Tibial artery (tissue), 4 donors: ENCODE data around the gene DISP3.
"Not testable (repeated sequence)": the region's sequence is repeated elsewhere in the genome, so short reads cannot be mapped to it uniquely, and the experiment has no call there.

Experiments
- DNase-seq, 2 donors: peaks; one replicate each; pipeline ENCODE4 v3.0.0-alpha.2; 2019
- H3K27ac ChIP-seq, 2 donors: fragments of 200-600 bp; sonication (generic) in 1 of 2; 1 replicate in 1 of 2; 2 replicates in 1 of 2; pipeline ENCODE4 v1.5.1; 2018 to 2019; ENCODE audit warnings: mild to moderate bottlenecking in 1 of 2
- H3K27me3 ChIP-seq, 2 donors: fragments of 200-600 bp; sonication (generic) in 1 of 2; one replicate each; pipeline versions ENCODE4 v1.5.1 to v1.6.0; 2016 to 2019
- H3K36me3 ChIP-seq, 3 donors: fragments of 200-600 bp; sonication (generic) in 2 of 3; one replicate each; pipeline ENCODE4 v1.5.1; 2016 to 2019; ENCODE audit warnings: mild to moderate bottlenecking in 2 of 3
- H3K4me1 ChIP-seq, 4 donors: fragments of 200-600 bp; sonication (generic) in 2 of 4; 1 replicate in 3 of 4; 2 replicates in 1 of 4; pipeline ENCODE4 v1.5.1; 2016 to 2019
- H3K4me3 ChIP-seq, 2 donors: fragments of 200-600 bp; sonication (generic) in 1 of 2; 1 replicate in 1 of 2; 2 replicates in 1 of 2; pipeline ENCODE4 v1.5.1; 2018 to 2019; ENCODE audit warnings: mild to moderate bottlenecking in 2 of 2
- H3K9me3 ChIP-seq, 3 donors: fragments of 200-600 bp; sonication (generic) in 1 of 3; one replicate each; pipeline ENCODE4 v1.5.1; 2016 to 2019
- CTCF ChIP-seq, 2 experiments: fragments of 200-600 bp in 1 of 2; fragments of 450-650 bp in 1 of 2; IDR thresholded peaks; one replicate each; pipeline ENCODE4 v1.5.1; 2017 to 2019; ENCODE audit warnings: antibody characterized with exemption in 2 of 2, mild to moderate bottlenecking in 1 of 2, moderate library complexity in 1 of 2
- intact Hi-C: fragments of 100-400 bp; cut with DNase I; formaldehyde crosslinking; loops from one replicate; pipeline ENCODE4 v1.15.0; 2023; ENCODE audit warnings: low total_unique reads

Gene DISP3

GRCh38 chr1:11579506-11579905, 100.6 kb downstream of the DISP3 start:
- H3K27me3 ChIP-seq: peaks cover 0 to 50% of the 10 kb centered on the region in 2 donors
- H3K4me1 ChIP-seq: no peaks in the 10 kb centered on the region
- no peak for TF ChIP-seq CTCF (IDR thresholded peaks at IDR 0.05)
- no peak overlapping the region for H3K4me3 ChIP-seq
- no peaks in the 10 kb centered on the region for H3K36me3 ChIP-seq
- no peak for DNase-seq
- H3K27ac ChIP-seq: no peak overlapping the region
- no peaks in the 10 kb centered on the region for H3K9me3 ChIP-seq
- intact Hi-C loops: no loop called here

GRCh38 chr1:11580049-11580448, 101.1 kb downstream of the DISP3 start:
- H3K27ac ChIP-seq, intact Hi-C loops, H3K9me3 ChIP-seq, H3K4me3 ChIP-seq, DNase-seq, H3K4me1 ChIP-seq, H3K36me3 ChIP-seq: not testable (repeated sequence)
- H3K27me3 ChIP-seq: peaks cover 0 to 48% of the 10 kb centered on the region in 2 donors

- intact Hi-C loops: no loop called here
- H3K27me3 ChIP-seq: peaks cover 0 to 50% of the 10 kb centered on the region in 2 donors
Measured at GRCh38 chr1:11581445-11581991, 102.6 kb downstream of the DISP3 start.

GRCh38 chr1:11585389-11585788, 106.4 kb downstream of the DISP3 start:
- Histone ChIP-seq H3K27me3 (peaks cover 0 to 46% of the 10 kb centered on the region in 2 donors), H3K4me1 (no peaks in the 10 kb centered on the region), H3K4me3 (no peak overlapping the region), H3K27ac (no peak overlapping the region), H3K9me3 (peaks cover 0 to 10% (median 2%) of the 10 kb centered on the region in 3 donors), H3K36me3 (no peaks in the 10 kb centered on the region)
- no peak for TF ChIP-seq CTCF (IDR thresholded peaks at IDR 0.05)
- intact Hi-C loops: no loop called here
- no peak for DNase-seq

More at GRCh38 chr1:11581445-11581991, 102.6 kb downstream of the DISP3 start:
- H3K9me3 ChIP-seq: no peaks in the 10 kb centered on the region
- no peak overlapping the region for H3K4me3 ChIP-seq
- H3K4me1 ChIP-seq: no peaks in the 10 kb centered on the region
- H3K27ac ChIP-seq: no peak overlapping the region
- TF ChIP-seq CTCF (IDR thresholded peaks at IDR 0.05): no peak
- no peak for DNase-seq
- no peaks in the 10 kb centered on the region for H3K36me3 ChIP-seq
